Transverse colon (tissue), 4 donors: ENCODE data around the gene CCDC177. TPM values are rescaled to one million over a fixed set of nuclear protein-coding genes. Genes with fewer than 3 reads are reported as not detected.
A peak's percentile ranks its signal among the peaks of the same experiment; 100 is the strongest.

ENCODE experiments used
- DNase-seq: peaks from one replicate; pipeline ENCODE4 v3.0.0-alpha.2; 2019
- H3K27ac ChIP-seq, 4 donors: fragments of 200-600 bp; sonication (generic); 2 replicates each; pipeline ENCODE4 v1.5.1; 2016 to 2018; ENCODE audit warnings: inconsistent platforms in 4 of 4
- H3K27me3 ChIP-seq: fragments of 200-600 bp; sonication (generic); 2 replicates; pipeline ENCODE4 v1.5.1; 2017; ENCODE audit warnings: inconsistent platforms
- H3K36me3 ChIP-seq, 4 donors: fragments of 200-600 bp; sonication (generic); 2 replicates each; pipeline ENCODE4 v1.5.1; 2017 to 2019; ENCODE audit warnings: inconsistent platforms in 4 of 4
- H3K4me1 ChIP-seq, 4 donors: fragments of 200-600 bp; sonication (generic); 2 replicates each; pipeline ENCODE4 v1.5.1; 2017 to 2020; ENCODE audit warnings: inconsistent platforms in 4 of 4
- H3K4me3 ChIP-seq, 4 donors: fragments of 200-600 bp; sonication (generic); 1 replicate in 1 of 4; 2 replicates in 3 of 4; pipeline versions ENCODE4 v1.5.1 to v1.6.1; 2017 to 2019; ENCODE audit warnings: inconsistent platforms in 4 of 4
- H3K9me3 ChIP-seq, 2 donors: fragments of 200-600 bp; sonication (generic); 2 replicates each; pipeline ENCODE4 v1.5.1; 2017 to 2019; ENCODE audit warnings: inconsistent platforms in 2 of 2
- CTCF ChIP-seq, 5 experiments: fragments of 200-600 bp in 3 of 5; fragments of 450-650 bp in 2 of 5; sonication (generic) in 3 of 5; IDR thresholded peaks; 1 replicate in 2 of 5; 2 replicates in 3 of 5; pipeline ENCODE4 v1.5.1; 2016 to 2017; ENCODE audit warnings: antibody characterized with exemption in 5 of 5, inconsistent platforms in 3 of 5, mild to moderate bottlenecking in 2 of 5, moderate library complexity in 1 of 5
- EP300 ChIP-seq: sonication (generic); formaldehyde crosslinking; IDR thresholded peaks from one replicate; pipeline ENCODE4 v1.6.1; 2017; ENCODE audit warnings: antibody characterized with exemption, low read depth
- POLR2A ChIP-seq: fragments of 450-650 bp; IDR thresholded peaks from one replicate; pipeline ENCODE4 v1.6.1; 2016; ENCODE audit warnings: antibody characterized with exemption, mild to moderate bottlenecking, moderate library complexity
- POLR2AphosphoS5 ChIP-seq, 3 donors: sonication (generic); formaldehyde crosslinking; IDR thresholded peaks; one replicate each; pipeline ENCODE4 v1.6.1; 2016; ENCODE audit warnings: antibody characterized with exemption in 3 of 3
- WGBS, 2 donors: methylation state at CpG; one replicate each; pipeline ENCODE4 v1.1.5; 2018; ENCODE audit warnings: low coverage in 1 of 2; 5-methylcytosine and 5-hydroxymethylcytosine counted together
- in situ Hi-C, 4 donors: fragments of 200-750 bp; cut with MboI; loops; one replicate each; pipeline versions ENCODE4 v1.15.0 to v1.15.1; 2017; ENCODE audit warnings: low sequenced_read_pairs in 3 of 4, low pct_ligation_motif_present in 1 of 4, low pct_unique_long_range_greater_than_20kb in 1 of 4
- intact Hi-C: fragments of 100-400 bp; cut with DNase I; formaldehyde crosslinking; loops from one replicate; pipeline ENCODE4 v1.15.1; 2023; ENCODE audit warnings: low total_unique reads
- total RNA-seq, 4 donors: library from RNA; depleted of rRNA; stranded (reverse); fragments of >200 nt; gene quantifications; one replicate each; pipeline ENCODE4 v1.1.0, GENCODE V29; 2016

The CCDC177 gene
- total RNA-seq, 4 donors from 2014 or later, result not detected

GRCh38 chr14:69574954-69575295 is 254 bp upstream of the CCDC177 start:
- H3K27ac ChIP-seq, result no peak overlapping the region
- no peak for TF ChIP-seq CTCF (IDR thresholded peaks at IDR 0.05)
- no peak for TF ChIP-seq POLR2A
- TF ChIP-seq EP300, result no peak
- no peak for TF ChIP-seq POLR2AphosphoS5 (IDR thresholded peaks at IDR 0.05)
- no peak for DNase-seq
- peaks cover 75% of the 10 kb centered on the region for H3K27me3 ChIP-seq
- intact Hi-C loops (no loop called here), in situ Hi-C loops (loop anchor here (25.0 kb wide), 1 partner anchor 437 kb away; no protein-coding TSS in a partner anchor)
- 41 to 45% methylated on average over 5 of the region's 5 CpGs for WGBS, 2 donors
- H3K4me3 ChIP-seq, result no peak overlapping the region
- no peaks in the 10 kb centered on the region for H3K9me3 ChIP-seq
- no peaks in the 10 kb centered on the region for H3K36me3 ChIP-seq
- H3K4me1 ChIP-seq, result peaks cover 9 to 36% (median 28%) of the 10 kb centered on the region in 4 donors

DNA sequence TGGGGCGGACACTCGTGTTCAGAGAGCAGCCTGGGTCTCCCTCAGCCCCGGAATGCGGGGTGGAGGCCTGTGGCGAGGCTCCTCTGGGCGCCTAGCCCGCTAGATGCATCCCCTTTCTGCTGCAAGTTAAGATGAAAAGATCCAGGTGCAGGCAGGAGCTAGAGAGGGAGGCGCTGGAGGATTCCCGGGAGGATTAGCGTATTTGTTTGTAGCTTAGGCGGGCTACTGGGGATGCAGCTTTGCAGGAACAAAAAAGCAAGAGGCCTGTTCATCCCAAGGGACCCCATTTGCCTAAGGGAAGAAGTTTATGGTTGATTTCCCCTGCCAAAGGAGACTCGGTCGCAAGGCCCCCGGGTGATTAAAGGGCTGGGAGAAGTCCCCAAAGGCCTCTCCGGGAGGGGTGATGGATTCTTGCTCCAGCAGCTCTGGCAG is 824 bp downstream of the CCDC177 start:
- whole genome bisulfite sequencing, 2 donors, result 7% methylated on average over 15 of the region's 15 CpGs; no CpG with 5 or more reads in 1 of the 2 donors
- peaks cover 86% of the 10 kb centered on the region for H3K27me3 ChIP-seq

GRCh38 chr14:69573205-69573830 is 1.4 kb downstream of the CCDC177 start:
- no peaks in the 10 kb centered on the region for H3K36me3 ChIP-seq
- WGBS, 2 donors, result 51% methylated on average over 39 of the region's 51 CpGs; no CpG with 5 or more reads in 1 of the 2 donors
- peaks cover 9 to 36% (median 28%) of the 10 kb centered on the region in 4 donors for H3K4me1 ChIP-seq
- no peak for DNase-seq
- in situ Hi-C loops (no loop called here), intact Hi-C loops (no loop called here)
- peak overlapping the region in 1 of 4 donors; percentile 53 for H3K4me3 ChIP-seq
- H3K9me3 ChIP-seq, result no peaks in the 10 kb centered on the region
- peaks cover 92% of the 10 kb centered on the region for H3K27me3 ChIP-seq
- no peak overlapping the region for H3K27ac ChIP-seq
- TF ChIP-seq CTCF (IDR thresholded peaks at IDR 0.05) (no peak), EP300 (no peak), POLR2A (no peak), POLR2AphosphoS5 (IDR thresholded peaks at IDR 0.05) (no peak)

More for the DNA sequence above, 824 bp downstream of the CCDC177 start:
- TF ChIP-seq EP300, result no peak
- TF ChIP-seq POLR2A, result no peak
- Histone ChIP-seq H3K4me1 (peaks cover 9 to 36% (median 28%) of the 10 kb centered on the region in 4 donors), H3K36me3 (no peaks in the 10 kb centered on the region), H3K27ac (no peak overlapping the region), H3K9me3 (no peaks in the 10 kb centered on the region), H3K4me3 (peak overlapping the region in 1 of 4 donors; percentile 53)
- in situ Hi-C loops (no loop called here), intact Hi-C loops (no loop called here)
- no peak for DNase-seq

DNA sequence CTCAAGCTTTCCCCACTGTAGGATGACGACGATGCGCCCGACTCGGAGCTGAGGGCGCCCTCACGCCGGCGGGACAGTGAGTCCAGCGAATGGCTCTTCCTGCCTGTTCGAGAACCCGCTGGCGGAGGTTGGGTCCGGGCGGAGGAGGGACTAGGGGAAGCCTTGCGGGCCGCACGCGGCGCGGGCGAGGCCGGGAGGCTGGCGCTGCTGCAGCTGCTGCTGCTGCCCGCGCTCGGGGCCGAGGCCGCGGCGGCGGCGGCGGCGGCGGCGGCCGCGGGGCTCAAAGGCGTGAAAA is 1.9 kb downstream of the CCDC177 start:
- H3K27me3 ChIP-seq, result peaks cover 97% of the 10 kb centered on the region
- H3K4me3 ChIP-seq, result peak overlapping the region in 1 of 4 donors; percentile 53
- in situ Hi-C loops, result no loop called here
- no peak for DNase-seq
- H3K4me1 ChIP-seq, result peaks cover 9 to 36% (median 28%) of the 10 kb centered on the region in 4 donors
- no peak overlapping the region for H3K27ac ChIP-seq
- H3K36me3 ChIP-seq, result no peaks in the 10 kb centered on the region
- TF ChIP-seq POLR2A, result no peak
- TF ChIP-seq POLR2AphosphoS5 (IDR thresholded peaks at IDR 0.05), result no peak
- no peak for TF ChIP-seq EP300
- no peak for TF ChIP-seq CTCF (IDR thresholded peaks at IDR 0.05)
- H3K9me3 ChIP-seq, result no peaks in the 10 kb centered on the region
- intact Hi-C loops, result no loop called here
- WGBS, 2 donors, result 82% methylated on average over 38 of the region's 40 CpGs; no CpG with 5 or more reads in 1 of the 2 donors
